Mesendoderm (in vitro differentiated cells): ENCODE results near the gene COL4A2.

ENCODE experiments used
- DNase-seq: peaks from one replicate; pipeline ENCODE4 v3.0.0; 2013
- H2AK5ac ChIP-seq: 2 replicates; pipeline ENCODE4 v1.6.1; 2013; ENCODE audit warnings: low read length, inconsistent platforms
- H2BK120ac ChIP-seq: 2 replicates; pipeline ENCODE4 v1.6.1; 2013; ENCODE audit warnings: low read depth, mild to moderate bottlenecking, low read length, moderate library complexity, mixed read lengths
- H2BK15ac ChIP-seq: replicated peaks from 2 replicates; pipeline ENCODE4 v1.6.1; 2013; ENCODE audit warnings: low read depth, mild to moderate bottlenecking, moderate library complexity
- H2BK5ac ChIP-seq: 2 replicates; pipeline ENCODE4 v1.6.1; 2013; ENCODE audit warnings: low read length, inconsistent platforms
- H3K18ac ChIP-seq: 2 replicates; pipeline ENCODE4 v1.6.1; 2013; ENCODE audit warnings: mild to moderate bottlenecking, low read length, mixed read lengths
- H3K23ac ChIP-seq: one replicate; pipeline ENCODE4 v1.6.1; 2013; ENCODE audit warnings: low read length
- H3K27ac ChIP-seq: 2 replicates; pipeline ENCODE4 v1.5.1; 2013; ENCODE audit warnings: low read depth, mild to moderate bottlenecking, inconsistent platforms, low read length, moderate library complexity
- H3K27me3 ChIP-seq: 2 replicates; pipeline ENCODE4 v1.6.1; 2013; ENCODE audit warnings: low read length, control low read depth, mild to moderate bottlenecking, inconsistent platforms; ENCODE audit not compliant: insufficient read depth, poor library complexity
- H3K36me3 ChIP-seq: 2 replicates; pipeline ENCODE4 v1.6.1; 2013; ENCODE audit warnings: low read length, inconsistent platforms; ENCODE audit not compliant: control insufficient read depth, insufficient read depth
- H3K4ac ChIP-seq: one replicate; pipeline ENCODE4 v1.6.1; 2013; ENCODE audit warnings: low read depth, mild to moderate bottlenecking, low read length, moderate library complexity
- H3K4me1 ChIP-seq: 2 replicates; pipeline ENCODE4 v1.6.1; 2013; ENCODE audit warnings: low read depth, low read length, inconsistent platforms; ENCODE audit not compliant: control insufficient read depth
- H3K4me2 ChIP-seq: 2 replicates; pipeline ENCODE4 v1.6.1; 2013; ENCODE audit warnings: low read length
- H3K4me3 ChIP-seq: 2 replicates; pipeline ENCODE4 v1.5.1; 2013; ENCODE audit warnings: mild to moderate bottlenecking, low read length
- H3K56ac ChIP-seq: one replicate; pipeline ENCODE4 v1.6.1; 2013; ENCODE audit warnings: low read length
- H3K79me1 ChIP-seq: 2 replicates; pipeline ENCODE4 v1.6.1; 2013; ENCODE audit warnings: low read length, inconsistent platforms
- H3K79me2 ChIP-seq: 2 replicates; pipeline ENCODE4 v1.6.1; 2013; ENCODE audit warnings: mild to moderate bottlenecking, low read length; ENCODE audit not compliant: control insufficient read depth, insufficient read depth
- H3K9ac ChIP-seq: 2 replicates; pipeline ENCODE4 v1.6.1; 2013; ENCODE audit warnings: low read length, inconsistent platforms
- H4K5ac ChIP-seq: one replicate; pipeline ENCODE4 v1.6.1; 2013; ENCODE audit warnings: low read length
- H4K8ac ChIP-seq: one replicate; pipeline ENCODE4 v1.6.1; 2013; ENCODE audit warnings: low read depth, mild to moderate bottlenecking, control low read depth, low read length, moderate library complexity
- WGBS: extraction: QIAGEN DNeasy Blood & Tissue Kit; methylation state at CpG from one replicate; pipeline ENCODE4 v1.1.7; 2013; ENCODE audit warnings: low lambda C conversion rate, missing lambda C conversion rate; ENCODE audit not compliant: insufficient coverage; ENCODE audit errors: extremely low coverage; 5-methylcytosine and 5-hydroxymethylcytosine counted together

The COL4A2 gene

GRCh38 chr13:110300090-110300815 lies 6.8 kb upstream of the COL4A2 start:
- Histone ChIP-seq H2AK5ac (no peak overlapping the region), H3K79me2 (peaks cover 16% of the 10 kb centered on the region), H3K27ac (no peak overlapping the region), H2BK15ac (no peak overlapping the region), H3K23ac (no peak overlapping the region), H2BK5ac (no peak overlapping the region), H3K4ac (no peak overlapping the region), H3K9ac (no peak overlapping the region), H4K5ac (no peak overlapping the region), H3K4me3 (no peak overlapping the region), H4K8ac (no peak overlapping the region), H3K4me1 (peaks cover 24% of the 10 kb centered on the region), H3K36me3 (no peaks in the 10 kb centered on the region), H3K27me3 (no peaks in the 10 kb centered on the region), H3K4me2 (no peak overlapping the region), H2BK120ac (no peak overlapping the region), H3K79me1 (peaks cover 15% of the 10 kb centered on the region), H3K18ac (no peak overlapping the region), H3K56ac (no peak overlapping the region)
- no CpG with 5 or more reads among the region's 3 CpGs for WGBS
- DNase-seq, result no peak

- H3K79me2 ChIP-seq, result peaks cover 15% of the 10 kb centered on the region
- no peak overlapping the region for H2BK15ac ChIP-seq
- H4K8ac ChIP-seq, result no peak overlapping the region
- H3K36me3 ChIP-seq, result no peaks in the 10 kb centered on the region
- H4K5ac ChIP-seq, result no peak overlapping the region
- H3K27me3 ChIP-seq, result no peaks in the 10 kb centered on the region
- no peak overlapping the region for H3K23ac ChIP-seq
- no peak overlapping the region for H3K4ac ChIP-seq
- H2BK5ac ChIP-seq, result no peak overlapping the region
- H3K4me1 ChIP-seq, result peaks cover 22% of the 10 kb centered on the region
- H3K79me1 ChIP-seq, result peaks cover 12% of the 10 kb centered on the region
- no peak overlapping the region for H2AK5ac ChIP-seq
- H3K4me3 ChIP-seq, result no peak overlapping the region
- no peak overlapping the region for H3K27ac ChIP-seq
- no peak overlapping the region for H3K56ac ChIP-seq
- DNase-seq, result no peak
- H3K4me2 ChIP-seq, result no peak overlapping the region
- WGBS, result no CpG with 5 or more reads among the region's 5 CpGs
- no peak overlapping the region for H2BK120ac ChIP-seq
- no peak overlapping the region for H3K18ac ChIP-seq
- H3K9ac ChIP-seq, result no peak overlapping the region
Measured at GRCh38 chr13:110301083-110301482, 6.0 kb upstream of the COL4A2 start.

- H2BK5ac ChIP-seq, result peak overlapping the region; percentile 20
- H4K5ac ChIP-seq, result no peak overlapping the region
- no peak overlapping the region for H4K8ac ChIP-seq
- peaks cover 17% of the 10 kb centered on the region for H3K4me1 ChIP-seq
- H3K27ac ChIP-seq, result peak overlapping the region; percentile 9
- H3K4ac ChIP-seq, result no peak overlapping the region
- H2BK120ac ChIP-seq, result no peak overlapping the region
- peaks cover 12% of the 10 kb centered on the region for H3K79me1 ChIP-seq
- H2BK15ac ChIP-seq, result no peak overlapping the region
- H3K9ac ChIP-seq, result peak overlapping the region; percentile 3
- no peaks in the 10 kb centered on the region for H3K36me3 ChIP-seq
- H3K23ac ChIP-seq, result no peak overlapping the region
- no peak overlapping the region for H3K18ac ChIP-seq
- H2AK5ac ChIP-seq, result no peak overlapping the region
- no CpG with 5 or more reads among the region's 21 CpGs for WGBS
- H3K4me2 ChIP-seq, result no peak overlapping the region
- no peak overlapping the region for H3K4me3 ChIP-seq
- no peaks in the 10 kb centered on the region for H3K27me3 ChIP-seq
- DNase-seq, result peak; percentile 72
- H3K56ac ChIP-seq, result peak overlapping the region; percentile 35
- peaks cover 15% of the 10 kb centered on the region for H3K79me2 ChIP-seq
Measured at GRCh38 chr13:110301606-110302553, 5.2 kb upstream of the COL4A2 start.

- Histone ChIP-seq H3K9ac (no peak overlapping the region), H2BK15ac (no peak overlapping the region), H2BK120ac (no peak overlapping the region), H2BK5ac (no peak overlapping the region), H3K18ac (no peak overlapping the region), H3K4me1 (peaks cover 16% of the 10 kb centered on the region), H3K27me3 (no peaks in the 10 kb centered on the region), H3K56ac (no peak overlapping the region), H3K27ac (no peak overlapping the region), H3K4me2 (no peak overlapping the region), H4K8ac (no peak overlapping the region), H3K79me2 (peaks cover 15% of the 10 kb centered on the region), H2AK5ac (no peak overlapping the region), H3K36me3 (no peaks in the 10 kb centered on the region), H3K4ac (no peak overlapping the region), H3K23ac (no peak overlapping the region), H3K4me3 (no peak overlapping the region), H4K5ac (no peak overlapping the region), H3K79me1 (peaks cover 12% of the 10 kb centered on the region)
- WGBS, result no CpG with 5 or more reads among the region's 2 CpGs
- no peak for DNase-seq
Measured at GRCh38 chr13:110302997-110303396, 4.1 kb upstream of the COL4A2 start.

DNA sequence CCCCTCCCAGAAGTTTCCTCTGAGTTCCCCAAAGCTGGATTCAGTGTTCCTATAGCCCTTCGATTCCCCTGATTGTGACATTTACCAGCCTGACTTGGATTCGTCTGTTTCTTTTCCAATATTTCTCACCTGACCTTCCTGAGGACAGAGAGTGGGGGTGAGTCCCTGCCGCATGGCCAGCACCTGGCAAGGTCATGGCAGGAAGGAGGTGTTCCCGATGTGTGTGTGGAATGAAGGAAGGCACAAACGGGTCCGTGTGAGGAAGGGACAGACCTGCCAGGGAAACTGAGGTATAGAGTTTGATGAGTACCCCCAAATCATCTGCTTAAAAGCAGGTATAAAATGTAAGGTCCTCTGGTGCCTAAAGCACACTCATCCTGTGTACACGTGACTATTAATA lies 3.4 kb upstream of the COL4A2 start:
- Histone ChIP-seq H2BK5ac (no peak overlapping the region), H3K27me3 (no peaks in the 10 kb centered on the region), H2AK5ac (no peak overlapping the region), H3K79me1 (peaks cover 12% of the 10 kb centered on the region), H3K79me2 (peaks cover 15% of the 10 kb centered on the region), H2BK120ac (no peak overlapping the region), H2BK15ac (no peak overlapping the region), H3K4me2 (no peak overlapping the region), H3K4me1 (peaks cover 15% of the 10 kb centered on the region), H4K8ac (no peak overlapping the region), H3K4me3 (no peak overlapping the region), H4K5ac (no peak overlapping the region), H3K36me3 (no peaks in the 10 kb centered on the region), H3K56ac (no peak overlapping the region), H3K9ac (no peak overlapping the region), H3K18ac (no peak overlapping the region), H3K23ac (no peak overlapping the region), H3K4ac (no peak overlapping the region), H3K27ac (no peak overlapping the region)
- WGBS, result no CpG with 5 or more reads among the region's 7 CpGs
- no peak for DNase-seq
